Heart right ventricle (tissue), 16 donors: ENCODE measurements around the gene HS1BP3. TPM values are rescaled to one million over a fixed set of nuclear protein-coding genes. Genes with fewer than 3 reads are reported as not detected.
A peak's percentile ranks its signal among the peaks of the same experiment; 100 is the strongest.

Experiments
- ATAC-seq, 8 donors: fragments of 200-7000 bp; cut with Tn5 transposase; one replicate each; pipeline ENCODE4 v1.9.1; 2020; ENCODE audit warnings: mild to moderate bottlenecking in 8 of 8, moderate library complexity in 8 of 8, moderate number of reproducible peaks in 1 of 8
- DNase-seq, 2 donors: peaks; one replicate each; pipeline ENCODE4 v3.0.0-alpha.2; 2020
- H3K27ac ChIP-seq, 10 donors: fragments of 200-600 bp; sonication (generic) in 2 of 10; one replicate each; pipeline versions ENCODE4 v1.5.0 to v1.8.0; 2020 to 2022; ENCODE audit warnings: mild to moderate bottlenecking in 3 of 10
- H3K27me3 ChIP-seq, 7 donors: fragments of 200-600 bp; one replicate each; pipeline ENCODE4 v1.8.0; 2021 to 2022; ENCODE audit warnings: mild to moderate bottlenecking in 2 of 7
- H3K36me3 ChIP-seq, 9 donors: fragments of 200-600 bp; sonication (generic) in 1 of 9; one replicate each; pipeline versions ENCODE4 v1.5.0 to v1.8.0; 2020 to 2022; ENCODE audit warnings: mild to moderate bottlenecking in 2 of 9
- H3K4me1 ChIP-seq, 9 donors: fragments of 200-600 bp; sonication (generic) in 1 of 9; one replicate each; pipeline versions ENCODE4 v1.5.0 to v1.8.0; 2020 to 2022; ENCODE audit warnings: mild to moderate bottlenecking in 4 of 9
- H3K4me3 ChIP-seq, 10 donors: fragments of 200-600 bp; sonication (generic) in 2 of 10; one replicate each; pipeline versions ENCODE4 v1.5.0 to v1.8.0; 2020 to 2022; ENCODE audit warnings: mild to moderate bottlenecking in 7 of 10, moderate library complexity in 2 of 10
- H3K9me3 ChIP-seq, 11 donors: fragments of 200-600 bp in 10 of 11; sonication (generic) in 2 of 11; one replicate each; pipeline versions ENCODE4 v1.5.0 to v1.8.0; 2013 to 2022; ENCODE audit warnings: mild to moderate bottlenecking in 2 of 11, control low read depth in 1 of 11, moderate library complexity in 1 of 11
- WGBS, 2 donors: extraction: QIAGEN DNeasy Blood & Tissue Kit; methylation state at CpG; one replicate each; pipeline ENCODE4 v1.1.7; 2013; ENCODE audit warnings: inconsistent platforms in 1 of 2; 5-methylcytosine and 5-hydroxymethylcytosine counted together
- intact Hi-C, 10 donors: fragments of 100-400 bp; cut with DNase I; formaldehyde crosslinking; loops; one replicate each; pipeline versions ENCODE4 v1.11.1 to v1.14.2; 2022
- polyA plus RNA-seq, 2 donors: library from polyadenylated mRNA; stranded (reverse); fragments of 200-250 nt; gene quantifications; one replicate each; pipeline ENCODE4 v1.2.3, GENCODE V29; 2013
- total RNA-seq, 10 donors: library from RNA; stranded (reverse); fragmentation: NEBNext Ultra II Directional in 3 of 10; extraction: Animal tissue kit (Norgen Biotek cat#: 25700) in 3 of 10; gene quantifications; one replicate each; pipeline versions ENCODE4 v1.2.1 to v1.2.4, GENCODE V29; 2021 to 2023
- TF ChIP-seq, protein P1 (sequence below), 9 donors: fragments of 200-600 bp; sonication (generic) in 2 of 9; IDR thresholded peaks; one replicate each; pipeline versions ENCODE4 v1.5.0 to v1.8.0; 2021 to 2022; ENCODE audit warnings: antibody characterized with exemption in 9 of 9, mild to moderate bottlenecking in 5 of 9, moderate library complexity in 1 of 9
- donor health status: Arrhythmogenic right ventricular cardiomyopathy.
- donor health status: ischemic (EF 13 %, LVEDD 7.1; RV severe dilation, severe dysfunction).
- donor health status: healthy with polysubstance abuse.
- donor health status: DM: no; HTN: yes; CAD: no.
- donor health status: DM: no; HTN: no; CAD: no.
- donor health status: ischemic (EF 25% LVEDD 6.9; RV normal size, moderate dysfunction).
- donor health status: ischemic (EF 25% LVEDD 5.7; RV mildly dilated, moderate dysfunction).
- donor health status: healthy.
- donor health status: DM: yes; HTN: yes; CAD: no.
- donor health status: Ischemic cardiomyopathy.
- donor health status: ischemic (EF 35%, LVEDD 5.7; RV mildly dilated, moderate dysfunction).
- donor health status: nonischemic (EF 11% LVEDD 7.7; RV severe dilation, severe dysfunction).
- donor health status: DM: yes; HTN: yes; CAD: no.
- donor health status: PGD.
- donor health status: ischemic (EF 29% LVEDD 5.4; RV normal size, mild dysfunction).
- donor health status: nonischemic (EF 23%, LVEDD 6.1; RV moderate dilation, normal function).

HS1BP3 gene
- total and polyA plus RNA-seq, 12 donors: 11.3 to 26.3 (median 16.5) TPM

DNA sequence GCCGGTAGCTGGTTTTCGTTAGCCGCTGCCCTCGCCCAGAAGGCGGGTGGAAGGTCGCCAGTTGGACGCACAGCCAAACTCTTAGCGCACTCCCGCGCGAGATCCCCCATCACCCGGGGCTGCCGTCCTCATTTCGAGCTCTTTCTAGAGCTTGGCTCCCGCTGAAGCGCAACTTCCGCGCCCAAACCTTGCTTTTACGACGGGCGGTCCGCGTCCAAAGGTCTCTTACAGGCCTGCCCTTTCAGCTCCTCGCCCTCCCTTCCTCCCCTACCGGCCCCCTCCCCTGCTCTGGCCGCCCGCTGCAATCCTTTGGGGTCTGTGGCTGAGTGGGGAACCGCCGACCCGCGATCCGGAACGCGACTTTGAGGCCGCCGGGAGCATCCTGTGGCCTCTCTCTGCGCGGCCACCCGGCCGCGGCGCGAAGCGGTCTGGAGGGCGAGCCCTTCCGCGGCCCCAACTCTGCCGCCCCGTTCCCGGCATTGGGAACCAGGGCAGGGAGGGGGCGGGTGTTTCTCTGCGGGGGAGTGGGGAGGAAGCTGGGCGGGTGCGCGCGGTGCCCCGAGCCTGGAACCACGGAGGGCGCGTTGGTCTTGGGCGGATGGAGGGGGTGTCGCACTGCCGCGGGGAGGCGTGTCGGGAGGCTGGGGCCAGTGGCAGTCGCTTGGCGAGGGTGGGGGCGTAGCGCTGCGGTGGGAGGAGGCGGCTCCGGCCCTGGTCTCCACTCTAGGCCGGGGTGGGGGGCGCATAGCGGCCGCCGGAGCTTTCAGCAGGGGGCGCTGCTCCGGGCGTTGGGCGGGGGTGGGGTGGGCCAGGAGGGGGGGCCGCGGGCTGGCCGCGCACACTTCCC, 15.6 kb upstream of the HS1BP3 start, which contains the start of gene GDF7:
Gene GDF7, plus strand, starts transcription at position 841 of the 847 bp plus-strand sequence. CDS start 96 bp downstream, outside the sequence.
- Histone ChIP-seq H3K9me3 (no peaks in the 10 kb centered on the region), H3K27ac (peak within 1 kb of the TSS in 5 of 10 donors; percentile 10 to 46 (median 35)), H3K4me3 (peak within 1 kb of the TSS; percentile 18 to 57 (median 51)), H3K4me1 (peaks cover 0 to 31% (median 20%) of the 10 kb centered on the region in 9 donors), H3K36me3 (no peaks in the 10 kb centered on the region), H3K27me3 (peaks cover 38 to 98% (median 97%) of the 10 kb centered on the region in 7 donors)
- DNase-seq (peak; percentile 34 to 49), ATAC-seq (peak; percentile 34 to 66 (median 45))
- intact Hi-C loops: loop anchor here in 3 of 10 donors (10.0 kb wide), 2 partner anchors 158 to 448 kb away; partner anchors contain the start of gene LDAH (in 1 of the 3)
- 1% methylated on average over 69 to 86 of the region's 86 CpGs for WGBS, 2 donors
- TF ChIP-seq, protein P1, sequence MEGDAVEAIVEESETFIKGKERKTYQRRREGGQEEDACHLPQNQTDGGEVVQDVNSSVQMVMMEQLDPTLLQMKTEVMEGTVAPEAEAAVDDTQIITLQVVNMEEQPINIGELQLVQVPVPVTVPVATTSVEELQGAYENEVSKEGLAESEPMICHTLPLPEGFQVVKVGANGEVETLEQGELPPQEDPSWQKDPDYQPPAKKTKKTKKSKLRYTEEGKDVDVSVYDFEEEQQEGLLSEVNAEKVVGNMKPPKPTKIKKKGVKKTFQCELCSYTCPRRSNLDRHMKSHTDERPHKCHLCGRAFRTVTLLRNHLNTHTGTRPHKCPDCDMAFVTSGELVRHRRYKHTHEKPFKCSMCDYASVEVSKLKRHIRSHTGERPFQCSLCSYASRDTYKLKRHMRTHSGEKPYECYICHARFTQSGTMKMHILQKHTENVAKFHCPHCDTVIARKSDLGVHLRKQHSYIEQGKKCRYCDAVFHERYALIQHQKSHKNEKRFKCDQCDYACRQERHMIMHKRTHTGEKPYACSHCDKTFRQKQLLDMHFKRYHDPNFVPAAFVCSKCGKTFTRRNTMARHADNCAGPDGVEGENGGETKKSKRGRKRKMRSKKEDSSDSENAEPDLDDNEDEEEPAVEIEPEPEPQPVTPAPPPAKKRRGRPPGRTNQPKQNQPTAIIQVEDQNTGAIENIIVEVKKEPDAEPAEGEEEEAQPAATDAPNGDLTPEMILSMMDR (IDR thresholded peaks at IDR 0.05): peak in 7 of 9 donors; percentile 28 to 55 (median 44)

GRCh38 chr2:20666005-20666303, 15.1 kb upstream of the HS1BP3 start:
- Histone ChIP-seq H3K36me3 (no peaks in the 10 kb centered on the region), H3K4me3 (peak overlapping the region; percentile 16 to 57 (median 50)), H3K9me3 (no peaks in the 10 kb centered on the region), H3K27me3 (peaks cover 35 to 97% (median 96%) of the 10 kb centered on the region in 7 donors), H3K27ac (peak overlapping the region in 5 of 10 donors; percentile 10 to 46 (median 35)), H3K4me1 (peaks cover 0 to 31% (median 20%) of the 10 kb centered on the region in 9 donors)
- TF ChIP-seq, protein P1 (IDR thresholded peaks at IDR 0.05): no peak
- ATAC-seq (peak in 2 of 8 donors; percentile 9 to 35), DNase-seq (no peak)
- intact Hi-C loops: loop anchor here in 3 of 10 donors (10.0 kb wide), 2 partner anchors 159 to 449 kb away; partner anchors contain the start of gene LDAH (in 1 of the 3)
- 1 to 2% methylated on average over 34 of the region's 34 CpGs for WGBS, 2 donors

DNA sequence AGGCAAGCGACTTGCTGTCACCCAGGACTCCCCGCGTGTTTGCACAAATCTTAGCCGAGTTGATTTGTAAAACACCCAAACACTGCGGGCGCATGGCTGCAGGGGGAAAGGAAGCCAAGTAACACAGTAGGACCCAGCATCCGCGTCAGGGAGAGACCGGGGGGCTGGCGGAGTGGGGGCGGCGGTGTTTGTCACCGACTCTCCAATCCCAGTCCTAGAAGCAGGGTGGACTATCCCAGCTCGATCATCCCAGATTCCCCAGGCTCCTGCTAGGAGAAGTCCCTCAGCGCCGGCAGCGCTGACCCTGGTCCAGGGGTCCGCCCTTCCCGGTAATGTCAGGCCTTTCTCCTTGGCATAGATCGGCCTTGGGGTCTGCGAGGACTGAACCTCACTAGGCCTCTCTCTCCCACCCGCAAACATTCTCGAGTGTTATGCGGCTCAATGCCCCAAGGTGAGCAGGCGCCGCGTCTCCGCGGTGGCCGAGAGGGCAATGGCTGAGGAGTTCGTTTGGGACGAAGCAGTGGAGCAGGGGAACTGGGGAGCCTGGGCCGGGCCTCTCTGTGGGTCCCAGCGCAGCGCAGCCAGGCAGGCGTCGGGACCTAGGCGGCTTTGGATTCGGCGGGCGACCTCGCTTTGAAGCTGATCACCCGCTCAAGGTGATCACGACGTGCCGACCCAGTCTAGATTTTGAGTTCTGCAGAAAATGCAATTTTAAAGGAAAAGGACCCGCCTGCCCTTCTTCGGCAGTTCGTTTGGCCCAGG, 14.5 kb upstream of the HS1BP3 start:
- no peak for DNase-seq
- Histone ChIP-seq H3K27me3 (peaks cover 30 to 97% (median 96%) of the 10 kb centered on the region in 7 donors), H3K36me3 (no peaks in the 10 kb centered on the region), H3K27ac (peak overlapping the region in 3 of 10 donors; percentile 15 to 46 (median 37)), H3K9me3 (no peaks in the 10 kb centered on the region), H3K4me3 (peak overlapping the region; percentile 16 to 57 (median 50)), H3K4me1 (peaks cover 0 to 31% (median 20%) of the 10 kb centered on the region in 9 donors)
- 3 to 6% methylated on average over 49 of the region's 49 CpGs for WGBS, 2 donors
- TF ChIP-seq, protein P1 (IDR thresholded peaks at IDR 0.05): no peak
- intact Hi-C loops: loop anchor here in 3 of 10 donors (10.0 kb wide), 2 partner anchors 159 to 449 kb away; partner anchors contain the start of gene LDAH (in 1 of the 3)
- no peak for ATAC-seq
